NT2/D1 (cell line): ENCODE measurements around the gene SYNE2.

ENCODE experiments used
- SUZ12 ChIP-seq: IDR thresholded peaks from 2 replicates; pipeline ENCODE4 v1.6.1; 2011; ENCODE audit not compliant: insufficient read length, insufficient read depth; ENCODE audit errors: extremely low read depth
- YY1 ChIP-seq: IDR thresholded peaks from 2 replicates; pipeline ENCODE4 v1.6.1; 2011; ENCODE audit not compliant: insufficient read length, insufficient read depth
- ZNF274 ChIP-seq: IDR thresholded peaks from 2 replicates; pipeline ENCODE4 v1.6.1; 2011; ENCODE audit warnings: mild to moderate bottlenecking, low read depth, low read length

DNA sequence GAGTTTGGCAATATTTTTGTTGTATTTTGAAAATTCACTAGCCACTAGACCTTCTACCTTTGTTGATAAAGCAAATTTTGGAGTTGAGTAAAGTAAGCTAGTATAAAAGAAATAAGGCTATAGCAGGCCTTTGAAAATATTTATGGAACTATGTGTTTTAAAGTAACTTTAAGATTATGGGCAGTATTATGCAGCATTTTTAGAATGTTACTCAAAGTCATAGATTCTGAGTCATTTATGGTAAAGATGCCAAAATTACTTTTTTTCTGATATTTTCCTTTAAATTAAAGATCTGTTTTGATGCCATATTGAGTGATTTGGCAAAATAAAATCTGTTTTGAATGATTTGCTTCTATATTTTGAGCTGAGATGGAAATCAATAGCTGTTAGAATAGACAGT, 57.2 kb downstream of the SYNE2 start:
- no peak for TF ChIP-seq YY1
- no peak for TF ChIP-seq ZNF274
- no peak for TF ChIP-seq SUZ12
